NCI-H526 (cell line): Measurements from ENCODE around the gene ZC3H6.

Experiments
- DNase-seq, 2 experiments: peaks; one replicate each; lab custom pipeline; 2025; lab: John Stamatoyannopoulos, UW

The ZC3H6 gene, protein sequence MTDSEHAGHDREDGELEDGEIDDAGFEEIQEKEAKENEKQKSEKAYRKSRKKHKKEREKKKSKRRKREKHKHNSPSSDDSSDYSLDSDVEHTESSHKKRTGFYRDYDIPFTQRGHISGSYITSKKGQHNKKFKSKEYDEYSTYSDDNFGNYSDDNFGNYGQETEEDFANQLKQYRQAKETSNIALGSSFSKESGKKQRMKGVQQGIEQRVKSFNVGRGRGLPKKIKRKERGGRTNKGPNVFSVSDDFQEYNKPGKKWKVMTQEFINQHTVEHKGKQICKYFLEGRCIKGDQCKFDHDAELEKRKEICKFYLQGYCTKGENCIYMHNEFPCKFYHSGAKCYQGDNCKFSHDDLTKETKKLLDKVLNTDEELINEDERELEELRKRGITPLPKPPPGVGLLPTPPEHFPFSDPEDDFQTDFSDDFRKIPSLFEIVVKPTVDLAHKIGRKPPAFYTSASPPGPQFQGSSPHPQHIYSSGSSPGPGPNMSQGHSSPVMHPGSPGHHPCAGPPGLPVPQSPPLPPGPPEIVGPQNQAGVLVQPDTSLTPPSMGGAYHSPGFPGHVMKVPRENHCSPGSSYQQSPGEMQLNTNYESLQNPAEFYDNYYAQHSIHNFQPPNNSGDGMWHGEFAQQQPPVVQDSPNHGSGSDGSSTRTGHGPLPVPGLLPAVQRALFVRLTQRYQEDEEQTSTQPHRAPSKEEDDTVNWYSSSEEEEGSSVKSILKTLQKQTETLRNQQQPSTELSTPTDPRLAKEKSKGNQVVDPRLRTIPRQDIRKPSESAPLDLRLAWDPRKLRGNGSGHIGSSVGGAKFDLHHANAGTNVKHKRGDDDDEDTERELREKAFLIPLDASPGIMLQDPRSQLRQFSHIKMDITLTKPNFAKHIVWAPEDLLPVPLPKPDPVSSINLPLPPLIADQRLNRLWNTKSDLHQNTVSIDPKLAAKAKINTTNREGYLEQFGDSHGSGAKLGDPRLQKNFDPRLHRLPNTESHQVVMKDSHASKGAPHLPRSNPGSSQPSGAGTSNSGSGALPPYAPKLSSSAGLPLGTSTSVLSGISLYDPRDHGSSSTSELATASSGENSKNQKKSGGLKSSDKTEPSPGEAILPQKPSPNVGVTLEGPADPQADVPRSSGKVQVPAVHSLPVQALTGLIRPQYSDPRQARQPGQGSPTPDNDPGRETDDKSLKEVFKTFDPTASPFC

DNA sequence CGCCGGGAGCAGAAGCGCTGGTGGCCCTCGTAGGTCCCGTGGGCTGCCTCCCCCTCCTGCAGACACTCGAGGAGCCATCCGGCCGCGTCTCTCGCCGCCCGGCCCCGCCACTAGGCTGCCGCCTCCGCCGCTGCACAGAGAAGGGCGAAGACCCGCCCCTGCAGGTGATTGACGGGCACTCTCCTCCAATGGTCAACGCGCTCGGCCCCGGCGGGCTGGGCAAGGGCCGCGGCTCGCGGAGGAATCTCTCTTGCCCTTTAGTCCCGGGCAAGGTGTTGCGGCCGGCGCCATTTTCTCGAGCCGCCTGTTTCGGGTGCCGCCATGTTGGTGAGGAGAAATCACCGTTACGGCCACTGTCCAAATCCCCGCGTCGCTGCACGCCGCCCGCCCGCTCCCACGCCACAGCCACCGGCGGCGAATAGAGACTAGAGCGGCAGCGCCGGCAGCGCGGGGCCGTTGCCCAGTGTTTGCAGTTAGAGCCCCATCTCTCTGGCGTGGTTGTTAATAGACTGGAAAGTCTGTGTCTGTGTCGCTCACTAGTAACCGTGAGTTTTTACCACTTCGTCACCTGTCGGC, at the start of gene ZC3H6:
Gene ZC3H6, plus strand, starts transcription at position 287 of the 576 bp plus-strand sequence. CDS start 398 bp downstream, outside the sequence.
- peak; percentile 93 to 98 for DNase-seq

DNA sequence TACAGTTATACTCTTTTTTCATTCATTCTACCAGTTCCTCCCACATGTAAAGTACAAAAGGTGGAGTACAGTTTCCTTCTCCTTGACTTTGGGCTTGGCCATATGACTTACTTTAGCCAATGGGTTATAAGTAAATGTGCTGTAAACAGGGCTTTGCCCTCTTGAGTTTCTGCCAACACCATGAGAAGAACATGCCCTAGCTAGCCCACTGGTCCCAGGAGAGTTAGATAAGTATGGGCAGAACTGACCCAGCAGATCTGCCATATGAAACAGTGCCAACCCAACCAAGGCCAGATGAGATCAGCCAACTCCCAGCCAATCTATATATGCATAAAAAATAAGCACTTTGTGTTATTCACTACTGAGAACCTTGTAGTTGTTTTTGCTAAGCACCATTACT, 46.0 kb upstream of the ZC3H6 start:
- DNase-seq, result no peak

DNA sequence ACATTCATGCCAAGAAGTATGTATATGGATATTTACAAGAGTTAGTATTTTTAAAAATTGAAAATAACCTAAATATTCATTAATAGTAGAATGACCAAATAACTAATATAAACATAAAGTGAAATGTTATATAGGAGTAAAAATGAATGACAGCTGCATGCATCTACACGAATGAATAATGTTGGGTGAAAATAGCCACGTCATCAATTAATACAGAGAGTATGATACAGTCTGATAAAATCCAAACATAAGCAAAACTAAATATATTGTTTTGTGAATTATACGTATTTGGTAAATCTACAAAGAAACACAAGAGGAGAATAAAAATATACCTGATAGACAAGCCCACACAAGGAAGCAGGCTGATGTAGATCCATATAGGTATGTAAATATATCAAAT, 45.0 kb upstream of the ZC3H6 start:
- DNase-seq, result no peak

DNA sequence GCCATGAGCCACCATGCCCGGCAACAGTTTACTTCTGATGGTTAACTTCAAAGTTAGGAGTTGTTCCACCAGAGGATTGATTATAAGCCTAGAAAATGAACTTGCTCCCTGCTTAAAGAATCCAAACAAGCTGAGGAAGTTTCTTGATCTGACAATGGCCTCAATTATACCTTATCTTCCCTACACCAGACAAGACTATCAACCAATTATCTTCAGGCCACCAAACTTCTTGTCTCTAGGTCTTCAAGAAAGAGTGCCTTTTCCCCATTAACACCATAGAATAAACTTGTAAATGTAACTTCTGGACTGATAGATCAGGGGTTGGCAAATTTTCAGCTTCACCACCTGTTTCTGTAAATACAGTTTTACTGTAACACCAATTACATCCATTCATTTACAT, 35.5 kb upstream of the ZC3H6 start:
- DNase-seq, result no peak

DNA sequence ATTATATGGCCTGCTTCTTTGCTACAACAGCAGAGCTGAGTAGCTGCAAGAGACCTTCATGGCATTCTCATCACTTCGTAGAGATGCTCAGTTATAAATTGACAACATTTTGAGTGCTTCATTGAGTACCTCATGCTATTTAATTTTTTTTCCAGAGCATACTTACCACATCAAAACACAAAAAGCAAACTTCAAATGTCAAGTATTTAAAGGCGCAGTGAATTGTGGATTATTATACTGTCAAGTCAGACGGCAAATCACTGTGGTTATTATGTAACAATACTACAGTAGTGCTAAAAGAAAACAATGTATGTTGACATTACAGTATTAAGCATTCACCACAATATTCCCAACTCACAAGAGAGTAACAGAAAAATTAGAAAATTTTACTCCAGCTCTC, 33.0 kb upstream of the ZC3H6 start:
- DNase-seq, result no peak

DNA sequence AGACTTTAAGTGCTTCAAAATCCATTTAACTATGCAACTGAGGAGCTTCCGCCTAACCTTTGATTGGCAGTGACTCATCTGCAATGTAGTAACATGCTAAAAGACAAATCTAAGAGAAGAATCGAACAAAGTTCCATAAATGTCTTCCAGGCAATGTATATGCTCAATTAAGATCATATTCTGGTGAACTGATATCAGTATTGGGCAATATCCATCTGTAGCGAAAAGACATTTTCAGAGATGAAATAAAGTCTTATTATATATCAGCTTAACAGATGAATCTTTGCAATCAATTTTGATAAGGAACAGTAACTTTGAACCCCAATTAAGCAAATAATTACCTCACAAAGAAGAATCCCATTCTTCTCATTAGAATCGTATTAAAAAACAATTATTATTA, 32.2 kb upstream of the ZC3H6 start:
- no peak for DNase-seq

DNA sequence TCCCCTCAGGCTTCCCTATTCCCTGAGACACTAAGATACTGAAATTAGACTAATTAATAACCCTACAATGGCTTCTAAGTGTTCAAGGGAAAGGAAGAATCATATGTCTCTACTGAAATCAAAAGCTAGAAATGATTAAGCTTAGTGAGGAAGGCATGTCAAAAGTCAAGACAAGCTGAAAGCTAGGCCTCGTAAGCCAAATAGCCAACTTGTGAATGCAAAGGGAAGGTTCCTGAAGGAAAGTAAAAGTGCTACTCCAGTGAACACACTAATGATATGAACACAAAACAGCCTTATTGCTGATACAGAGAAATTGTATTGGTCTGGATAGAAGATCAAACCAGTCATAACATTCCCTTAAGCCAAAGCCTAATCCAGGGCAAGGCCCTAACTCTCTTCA, 30.5 kb upstream of the ZC3H6 start:
- DNase-seq, result no peak

DNA sequence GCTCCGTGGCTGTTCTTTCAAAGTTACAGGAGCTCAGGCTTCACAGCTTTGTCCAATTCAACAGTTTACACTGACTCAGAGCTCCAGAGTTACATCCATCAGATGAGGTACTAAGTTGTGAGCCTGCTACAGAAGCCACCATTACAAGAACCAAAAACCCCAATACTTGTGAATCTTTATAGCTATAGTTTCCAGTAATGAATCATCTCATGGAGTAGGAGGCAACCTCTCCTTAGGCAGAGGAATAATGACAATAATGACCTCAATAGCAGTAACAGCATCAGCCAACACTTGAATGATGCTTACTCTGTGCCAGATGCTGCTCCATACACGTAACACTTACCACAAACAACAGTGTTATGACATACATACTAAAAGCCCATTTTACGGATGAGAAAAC, 24.1 kb upstream of the ZC3H6 start:
- DNase-seq, result no peak

DNA sequence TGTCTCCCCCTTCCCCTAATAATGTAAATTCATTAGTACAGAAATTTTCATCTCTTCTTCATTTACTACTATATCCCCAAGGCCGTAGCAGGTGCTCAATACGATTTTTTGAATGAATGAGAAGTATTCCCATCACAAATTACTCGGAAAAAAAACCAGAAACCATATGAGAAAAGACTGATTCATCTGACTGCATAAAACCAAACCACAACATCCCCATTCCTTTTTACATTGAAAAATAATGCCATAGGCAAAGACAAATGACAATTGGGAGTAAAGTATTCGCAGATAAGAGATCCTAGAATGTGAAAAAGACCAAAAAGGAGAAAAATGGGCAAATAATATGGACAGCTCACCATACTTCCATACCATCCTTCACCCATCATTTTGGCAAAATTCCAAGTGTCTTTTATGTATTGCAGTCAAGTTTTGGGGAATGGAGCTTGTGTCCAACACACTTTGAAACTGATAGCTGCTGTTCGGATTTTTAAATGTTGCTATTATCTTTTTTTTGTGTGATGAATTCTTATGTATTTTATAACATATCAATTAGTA, 22.1 kb upstream of the ZC3H6 start:
- DNase-seq, result no peak

DNA sequence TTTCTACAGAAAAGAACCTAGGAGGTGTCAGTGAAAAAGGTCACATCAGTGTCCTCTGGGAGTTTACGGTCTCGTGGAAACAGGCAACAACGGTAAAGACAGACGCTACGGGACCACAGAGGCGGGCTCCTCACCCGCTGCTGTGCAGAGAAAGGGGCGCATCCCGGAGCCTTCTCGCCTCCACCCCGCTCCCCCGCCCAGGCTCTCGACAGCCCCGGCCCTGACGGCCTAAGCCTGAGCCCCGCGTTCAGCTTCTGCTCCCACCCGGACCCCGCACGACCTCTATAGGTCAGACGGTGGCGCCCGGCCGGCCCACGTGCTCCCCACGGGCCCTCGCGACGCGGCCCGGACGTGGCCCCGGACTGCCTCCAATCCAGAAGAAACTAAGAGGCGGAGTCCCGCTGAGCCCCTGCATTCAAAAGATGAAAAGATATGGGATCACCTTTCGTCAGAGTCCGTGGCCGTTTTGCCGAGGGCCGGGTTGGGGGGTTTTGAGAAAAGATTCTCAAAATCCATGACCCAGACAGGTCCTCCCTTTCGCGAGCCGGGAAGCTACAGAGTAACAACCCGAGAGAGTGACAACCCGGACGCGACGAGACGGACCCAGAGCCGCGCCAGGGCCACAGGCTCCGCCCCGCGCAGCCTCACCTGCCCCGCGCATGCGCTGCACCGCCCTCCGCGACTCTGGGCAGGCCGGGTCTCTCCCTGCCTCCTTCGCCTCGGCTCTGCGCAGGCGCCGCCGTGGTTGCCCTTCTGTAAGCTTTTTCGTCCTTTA, 20.7 kb upstream of the ZC3H6 start, which contains the start of gene ZC3H8:
Gene ZC3H8, minus strand, starts transcription at position 577 of the 775 bp plus-strand sequence. Its CDS starts 61 bp downstream, at position 516.
- peak; percentile 69 to 96 for DNase-seq

DNA sequence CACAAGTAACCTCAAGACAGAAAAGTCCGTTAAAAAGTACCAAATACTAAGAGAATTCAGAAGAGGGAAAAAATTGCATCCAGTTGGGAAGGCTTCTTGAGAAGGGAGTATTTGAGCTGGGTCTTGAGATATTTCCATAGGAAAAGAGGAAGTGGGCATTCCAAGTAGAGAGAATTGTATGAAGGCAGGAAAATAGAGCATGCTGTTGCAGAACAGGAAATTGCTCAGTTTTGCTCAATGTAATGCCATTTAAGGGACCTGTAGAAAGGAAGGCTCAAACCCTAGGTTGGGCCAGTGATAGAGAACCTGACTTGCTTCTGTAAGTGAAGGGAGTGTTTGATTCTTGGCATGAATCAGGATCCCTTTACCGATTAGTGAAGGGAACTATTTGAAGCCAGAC, 19.5 kb upstream of the ZC3H6 start:
- no peak for DNase-seq

DNA sequence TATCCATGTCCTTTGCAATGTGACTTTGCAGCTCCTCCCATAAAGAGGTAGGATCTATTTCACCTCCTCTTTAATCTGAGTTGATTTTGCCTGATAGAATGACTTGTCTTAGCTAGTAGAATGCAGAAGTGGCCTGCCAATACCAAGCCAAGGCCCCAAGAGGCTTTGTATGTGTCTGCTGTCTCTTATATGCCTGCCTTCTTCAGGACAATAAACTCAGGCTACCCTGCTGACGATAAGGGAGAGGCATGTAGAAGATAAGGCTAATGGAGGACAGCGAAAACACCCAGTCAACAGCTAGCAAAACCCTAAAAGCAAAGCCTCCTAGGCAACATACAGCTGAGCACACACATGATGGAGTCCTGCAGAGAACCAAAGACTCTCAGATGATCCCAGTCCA, 18.7 kb upstream of the ZC3H6 start:
- no peak for DNase-seq

DNA sequence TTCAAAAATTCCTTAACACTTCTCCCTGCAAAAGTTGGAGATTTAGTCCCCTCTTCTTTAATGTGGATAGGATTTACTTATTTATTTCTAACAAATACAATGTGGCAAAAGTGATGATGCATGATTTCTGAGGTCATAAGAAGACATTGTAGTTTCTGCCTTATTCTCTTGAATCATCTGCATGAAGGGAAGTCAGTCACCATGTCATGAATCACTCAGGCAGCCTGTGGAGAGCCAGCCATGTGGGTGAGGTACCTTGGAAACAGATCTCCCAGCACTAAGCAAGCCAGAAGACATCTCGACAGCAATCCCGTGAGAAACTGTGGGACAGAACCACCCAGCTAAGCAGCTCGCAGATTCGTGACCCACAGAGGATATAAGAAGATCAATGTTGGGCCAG, 17.8 kb upstream of the ZC3H6 start:
- DNase-seq, result no peak

DNA sequence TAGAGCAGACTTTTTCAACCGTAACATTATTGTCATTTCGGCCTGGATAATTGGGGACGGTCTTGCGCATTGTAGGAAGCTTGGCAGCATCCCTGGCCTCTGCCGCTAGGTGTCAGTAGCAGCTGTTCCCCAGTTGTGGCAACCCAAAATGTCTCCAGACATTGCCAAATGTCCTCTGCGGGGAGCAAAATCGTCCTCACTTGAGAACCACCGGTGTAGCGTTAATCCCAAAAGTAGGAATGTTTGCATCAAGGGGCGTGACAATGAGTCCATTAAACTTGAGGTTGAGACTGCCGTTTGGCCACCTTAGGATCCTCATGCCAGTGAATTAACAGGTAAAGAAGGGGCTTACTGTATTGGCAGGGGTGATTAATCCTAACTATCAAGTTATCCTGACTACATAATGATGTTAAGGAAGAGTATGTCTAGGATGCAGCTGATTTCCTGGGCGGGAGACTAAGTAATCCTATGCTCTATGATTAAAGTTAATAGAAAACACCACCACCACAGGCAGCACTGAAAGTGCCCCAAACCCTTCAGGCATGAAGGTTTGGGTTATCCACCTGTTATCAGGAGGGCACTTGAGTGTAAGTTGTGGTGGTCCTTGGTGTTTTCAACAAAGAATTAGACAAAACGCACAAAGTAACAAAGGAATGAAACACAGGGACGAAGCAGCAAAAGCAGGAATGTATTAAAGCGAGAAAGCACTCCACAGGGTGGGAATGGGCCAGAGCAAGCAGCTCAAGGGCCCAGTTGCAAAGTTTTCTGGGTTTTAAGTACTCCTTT, 15.7 kb upstream of the ZC3H6 start:
- DNase-seq, result peak; percentile 43 to 82

DNA sequence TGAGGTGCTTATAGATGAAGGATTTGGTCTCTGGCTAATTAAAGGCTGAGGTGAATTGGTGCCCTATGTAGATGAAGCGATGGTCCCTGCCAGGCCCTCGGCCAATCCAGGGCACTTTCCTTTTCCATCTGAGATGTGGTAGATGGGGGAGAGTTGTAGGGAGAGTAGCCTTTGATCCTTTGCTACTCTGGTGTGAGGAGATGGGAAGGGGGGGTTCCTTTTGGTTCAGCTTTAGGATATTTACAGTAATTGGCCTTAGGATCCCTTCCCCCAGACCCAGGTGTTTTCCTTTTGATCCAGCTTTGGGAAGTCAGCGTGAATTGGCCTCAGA, 15.1 kb upstream of the ZC3H6 start:
- no peak for DNase-seq

DNA sequence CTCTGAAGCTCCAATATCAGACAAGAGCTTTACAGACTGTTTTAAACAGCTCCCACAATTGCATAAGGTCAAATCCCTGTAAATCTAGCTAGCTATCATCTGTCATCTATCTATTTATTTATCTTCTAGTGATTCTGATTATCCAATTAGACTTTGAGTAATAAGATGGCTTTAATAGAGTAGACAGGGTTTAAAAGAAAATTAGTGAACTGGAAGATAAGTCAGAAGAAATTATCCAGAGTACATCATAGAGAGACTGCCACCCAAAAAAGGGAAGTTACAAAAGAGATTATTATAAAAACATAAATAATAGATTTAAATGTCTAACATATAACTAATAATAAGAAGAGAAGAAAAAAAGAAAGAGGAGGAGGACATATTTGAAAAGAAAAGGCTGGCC, 12.5 kb upstream of the ZC3H6 start:
- no peak for DNase-seq

DNA sequence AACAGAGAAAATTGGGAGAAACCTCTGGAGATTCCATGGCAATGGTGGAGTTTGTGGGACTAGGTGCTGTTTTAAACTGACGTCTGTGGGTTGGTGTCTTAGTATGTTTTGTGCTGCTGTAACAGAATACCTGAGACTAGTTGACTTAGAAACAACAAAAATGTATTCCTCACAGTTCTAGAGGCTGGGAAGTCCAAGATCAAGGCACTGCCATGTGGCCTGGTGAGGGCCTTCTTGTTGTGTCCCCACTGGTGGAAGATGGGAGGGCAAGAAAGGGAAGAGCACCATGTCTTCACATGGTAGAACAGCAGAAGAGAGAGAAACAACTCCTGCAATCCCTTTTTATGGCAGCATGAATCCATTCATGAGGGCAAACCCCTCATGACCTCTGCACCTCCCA, 6.8 kb upstream of the ZC3H6 start:
- DNase-seq, result no peak

DNA sequence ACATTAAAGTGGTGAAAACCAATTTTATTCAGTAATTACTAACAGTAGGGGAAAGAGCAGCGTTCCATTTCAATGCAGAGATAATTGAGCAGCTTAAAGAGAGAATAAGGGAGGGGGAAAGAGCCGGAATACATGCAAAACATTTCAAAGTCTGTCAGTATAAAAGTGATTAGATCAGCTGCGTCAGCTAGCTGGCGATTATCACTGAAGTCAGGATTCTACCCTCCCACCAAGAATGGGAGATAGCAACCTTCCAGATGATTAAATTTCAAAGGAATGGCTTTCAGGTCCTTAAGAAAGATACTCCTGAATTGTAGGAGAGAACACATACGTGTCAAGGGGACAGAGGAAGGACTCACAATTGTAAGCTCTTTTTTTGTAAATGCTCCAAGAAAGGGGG, 2.7 kb upstream of the ZC3H6 start:
- peak in 1 of 2 experiments; percentile 18 for DNase-seq

DNA sequence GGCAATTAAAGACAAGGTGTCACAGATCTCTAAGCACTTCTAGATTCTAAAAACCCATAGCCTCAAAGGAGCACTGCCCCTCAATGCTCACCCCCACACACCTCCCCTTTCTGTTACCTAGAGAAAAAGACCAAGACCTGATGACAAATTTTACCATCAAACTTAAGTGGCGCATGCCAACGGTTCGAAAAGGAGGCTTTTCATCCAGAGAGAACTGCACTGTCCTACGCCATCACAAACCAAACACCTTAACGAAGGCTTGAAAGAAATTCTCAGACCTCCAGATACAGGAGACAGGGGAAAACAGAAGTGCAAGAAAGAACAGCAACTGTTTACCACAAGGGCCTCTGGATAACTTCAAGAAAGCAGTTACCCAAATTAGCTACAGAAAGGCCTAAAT, 2.0 kb upstream of the ZC3H6 start:
- no peak for DNase-seq
